ENCODE data around the gene PITPNC1. TPM values are rescaled to one million over a fixed set of nuclear protein-coding genes. Genes with fewer than 3 reads are reported as not detected.

PITPNC1 gene
- total and polyA plus RNA-seq, 2 of the 13 experiments (the other 11 are each of a cell fraction or from before 2014, with no cell fraction given): 4.1 to 5.7 TPM

GRCh38 chr17:67725373-67725791 is 348.3 kb downstream of the PITPNC1 start:
- CTCF ChIA-PET (ENCODE audit: low intra/inter-chr PET ratio, low total read pairs): no interaction called here
- Histone ChIP-seq H3K79me2 (ENCODE audit: insufficient read depth, low read length) (peaks cover 5% of the 10 kb centered on the region), H2AFZ (ENCODE audit: low read length) (no peak overlapping the region), H3K27me3 (ENCODE audit: control insufficient read depth in 1 of 2, insufficient read depth in 2 of 2, low read length in 2 of 2) (no peaks in the 10 kb centered on the region), H3K36me3 (replicated peaks in 1 of 2; ENCODE audit: control insufficient read depth in 1 of 2, insufficient read depth in 2 of 2, low read length in 2 of 2) (peaks cover 22 to 71% of the 10 kb centered on the region in 2 experiments), H4K20me1 (ENCODE audit: insufficient read depth, low read length) (no peaks in the 10 kb centered on the region), H3K4me1 (ENCODE audit: insufficient read depth, low read length) (peaks cover 57% of the 10 kb centered on the region), H3K4me3 (replicated peaks in 1 of 3; ENCODE audit: insufficient read depth in 1 of 3, low read depth in 2 of 3, low read length in 3 of 3) (no peak overlapping the region), H3K9ac (ENCODE audit: insufficient read depth, low read depth, low read length) (no peak overlapping the region), H3K4me2 (ENCODE audit: low read depth, low read length) (no peak overlapping the region), H3K9me3 (ENCODE audit: low read length) (no peaks in the 10 kb centered on the region), H3K27ac (ENCODE audit: extremely low read length, insufficient read depth, low read length) (peak overlapping the region; percentile 86)
- no peak for FAIRE-seq
- TF ChIP-seq CERS6 (CRISPR knock-in tag; IDR thresholded peaks at IDR 0.05) (no peak), KLF9 (CRISPR knock-in tag; IDR thresholded peaks at IDR 0.05; ENCODE audit: low read depth) (no peak), GFI1 (CRISPR knock-in tag; IDR thresholded peaks at IDR 0.05; ENCODE audit: borderline replicate concordance) (0 out of 2 replicates have a peak, but pooled peaks have one; percentile 21), ZNF770 (CRISPR knock-in tag; IDR thresholded peaks at IDR 0.05) (0 out of 2 replicates have a peak, but pooled peaks have one; percentile 16)
- WGBS (ENCODE audit: low lambda C conversion rate): 87% methylated on average over 4 of the region's 4 CpGs
- DNase-seq (ENCODE audit: low spot score): no peak
- in situ Hi-C loops (cut with HindIII; ENCODE audit: extremely low pct_ligation_motif_present, low pct_unique_long_range_greater_than_20kb) (no loop called here), intact Hi-C loops (cut with micrococcal nuclease; ENCODE audit: unreplicated experiment) (no loop called here)
- no peak for ATAC-seq
- POLR2A ChIA-PET: no interaction called here
- no TSS peak for BruUV-seq (replicated peaks)

GRCh38 chr17:67725807-67726206 is 348.7 kb downstream of the PITPNC1 start:
- Histone ChIP-seq H3K9me3 (ENCODE audit: low read length) (no peaks in the 10 kb centered on the region), H3K27ac (ENCODE audit: extremely low read length, insufficient read depth, low read length) (peak overlapping the region; percentile 86), H3K4me2 (ENCODE audit: low read depth, low read length) (no peak overlapping the region), H3K9ac (ENCODE audit: insufficient read depth, low read depth, low read length) (no peak overlapping the region), H3K36me3 (replicated peaks in 1 of 2; ENCODE audit: control insufficient read depth in 1 of 2, insufficient read depth in 2 of 2, low read length in 2 of 2) (peaks cover 20 to 70% of the 10 kb centered on the region in 2 experiments), H3K27me3 (ENCODE audit: control insufficient read depth in 1 of 2, insufficient read depth in 2 of 2, low read length in 2 of 2) (no peaks in the 10 kb centered on the region), H3K79me2 (ENCODE audit: insufficient read depth, low read length) (peaks cover 10% of the 10 kb centered on the region), H3K4me1 (ENCODE audit: insufficient read depth, low read length) (peaks cover 52% of the 10 kb centered on the region), H4K20me1 (ENCODE audit: insufficient read depth, low read length) (no peaks in the 10 kb centered on the region), H3K4me3 (replicated peaks in 1 of 3; ENCODE audit: insufficient read depth in 1 of 3, low read depth in 2 of 3, low read length in 3 of 3) (no peak overlapping the region), H2AFZ (ENCODE audit: low read length) (no peak overlapping the region)
- no peak for TF ChIP-seq SIN3A (IDR thresholded peaks at IDR 0.05; ENCODE audit: borderline replicate concordance, low read depth, low read length)
- TF ChIP-seq ZNF121 (CRISPR knock-in tag; IDR thresholded peaks at IDR 0.05): peak; percentile 54; the same call in 1 of the 2 replicates
- TF ChIP-seq RBFOX2 (IDR thresholded peaks at IDR 0.05; ENCODE audit: low read depth, low read length): 0 out of 2 replicates have a peak, but pooled peaks have one; percentile 24
- TF ChIP-seq DBP (CRISPR knock-in tag; IDR thresholded peaks at IDR 0.05; ENCODE audit: not compliant biosample characterization): no peak
- TF ChIP-seq BRD4 (CRISPR knock-in tag; IDR thresholded peaks at IDR 0.05): no peak
- DNase-seq (ENCODE audit: low spot score) (no peak), ATAC-seq (no peak), FAIRE-seq (no peak)
- in situ Hi-C loops (cut with HindIII; ENCODE audit: extremely low pct_ligation_motif_present, low pct_unique_long_range_greater_than_20kb) (no loop called here), intact Hi-C loops (cut with micrococcal nuclease; ENCODE audit: unreplicated experiment) (no loop called here)
- no TSS peak for BruUV-seq (replicated peaks)
- ChIA-PET CTCF (ENCODE audit: low intra/inter-chr PET ratio, low total read pairs) (no interaction called here), POLR2A (interaction anchor here (1.1 kb wide), 1 partner anchor 8 kb away, joined by 5 read pairs; the partner anchor contains the start of gene NOL11)
- 98% methylated on average over 4 of the region's 4 CpGs for WGBS (ENCODE audit: low lambda C conversion rate)
